ENCODE results near the gene PIP4K2A. TPM values are rescaled to one million over a fixed set of nuclear protein-coding genes. Genes with fewer than 3 reads are reported as not detected.

PIP4K2A gene
- total RNA-seq, 1 experiment from 2014 or later: 24.2 TPM

GRCh38 chr10:22601618-22602017 is 112.8 kb downstream of the PIP4K2A start:
- TF ChIP-seq CTCF (IDR thresholded peaks at IDR 0.05; ENCODE audit: unreplicated experiment): no peak
- no TSS peak for BruUV-seq (replicated peaks)
- DNase-seq: no peak
- intact Hi-C loops (cut with micrococcal nuclease; ENCODE audit: unreplicated experiment): no loop called here
- H3K4me1 Mint-ChIP-seq (ENCODE audit: low read depth, unreplicated experiment): peaks cover 23% of the 10 kb centered on the region
- no peaks in the 10 kb centered on the region for H3K27me3 Mint-ChIP-seq (ENCODE audit: unreplicated experiment)
- H3K27ac Mint-ChIP-seq (ENCODE audit: unreplicated experiment): no peak overlapping the region
- no peak overlapping the region for H3K4me3 Mint-ChIP-seq (ENCODE audit: low read depth, unreplicated experiment)
- H3K36me3 Mint-ChIP-seq (ENCODE audit: insufficient read depth, unreplicated experiment): no peaks in the 10 kb centered on the region
- H3K9me3 Mint-ChIP-seq (ENCODE audit: low read depth, unreplicated experiment): no peaks in the 10 kb centered on the region
- CTCF ChIA-PET: no interaction called here

GRCh38 chr10:22599636-22600228 is 114.6 kb downstream of the PIP4K2A start:
- TF ChIP-seq CTCF (IDR thresholded peaks at IDR 0.05; ENCODE audit: unreplicated experiment): no peak
- CTCF ChIA-PET: no interaction called here
- peak overlapping the region; percentile 25 for H3K27ac Mint-ChIP-seq (ENCODE audit: unreplicated experiment)

GRCh38 chr10:22599048-22599561 is 115.3 kb downstream of the PIP4K2A start:
- H3K36me3 Mint-ChIP-seq (ENCODE audit: insufficient read depth, unreplicated experiment): no peaks in the 10 kb centered on the region
- no peaks in the 10 kb centered on the region for H3K9me3 Mint-ChIP-seq (ENCODE audit: low read depth, unreplicated experiment)
- CTCF ChIA-PET: no interaction called here
- H3K4me1 Mint-ChIP-seq (ENCODE audit: low read depth, unreplicated experiment): peaks cover 23% of the 10 kb centered on the region
- intact Hi-C loops (cut with micrococcal nuclease; ENCODE audit: unreplicated experiment): no loop called here
- BruUV-seq (replicated peaks): no TSS peak
- TF ChIP-seq CTCF (IDR thresholded peaks at IDR 0.05; ENCODE audit: unreplicated experiment): no peak
- no peaks in the 10 kb centered on the region for H3K27me3 Mint-ChIP-seq (ENCODE audit: unreplicated experiment)
- H3K27ac Mint-ChIP-seq (ENCODE audit: unreplicated experiment): peak overlapping the region; percentile 25
- no peak for DNase-seq
- peak overlapping the region; percentile 17 for H3K4me3 Mint-ChIP-seq (ENCODE audit: low read depth, unreplicated experiment)

More at GRCh38 chr10:22599636-22600228, 114.6 kb downstream of the PIP4K2A start:
- Mint-ChIP-seq H3K9me3 (ENCODE audit: low read depth, unreplicated experiment) (no peaks in the 10 kb centered on the region), H3K4me3 (ENCODE audit: low read depth, unreplicated experiment) (peak overlapping the region; percentile 17), H3K36me3 (ENCODE audit: insufficient read depth, unreplicated experiment) (no peaks in the 10 kb centered on the region), H3K27me3 (ENCODE audit: unreplicated experiment) (no peaks in the 10 kb centered on the region), H3K4me1 (ENCODE audit: low read depth, unreplicated experiment) (peaks cover 23% of the 10 kb centered on the region)
- intact Hi-C loops (cut with micrococcal nuclease; ENCODE audit: unreplicated experiment): no loop called here
- no TSS peak for BruUV-seq (replicated peaks)
- DNase-seq: no peak

- Mint-ChIP-seq H3K27ac (ENCODE audit: unreplicated experiment) (no peak overlapping the region), H3K4me1 (ENCODE audit: low read depth, unreplicated experiment) (peaks cover 23% of the 10 kb centered on the region)
- intact Hi-C loops (cut with micrococcal nuclease; ENCODE audit: unreplicated experiment): no loop called here
These were observed 115.9 kb downstream of the PIP4K2A start for GRCh38 chr10:22598478-22598877.

More at GRCh38 chr10:22598478-22598877, 115.9 kb downstream of the PIP4K2A start:
- Mint-ChIP-seq H3K27me3 (ENCODE audit: unreplicated experiment) (no peaks in the 10 kb centered on the region), H3K9me3 (ENCODE audit: low read depth, unreplicated experiment) (no peaks in the 10 kb centered on the region), H3K36me3 (ENCODE audit: insufficient read depth, unreplicated experiment) (no peaks in the 10 kb centered on the region), H3K4me3 (ENCODE audit: low read depth, unreplicated experiment) (no peak overlapping the region)
- no peak for DNase-seq
- no peak for TF ChIP-seq CTCF (IDR thresholded peaks at IDR 0.05; ENCODE audit: unreplicated experiment)
- BruUV-seq (replicated peaks): no TSS peak
- CTCF ChIA-PET: interaction anchor here (0.6 kb wide), 1 partner anchor 1288 kb away, joined by 3 read pairs; no protein-coding TSS in a partner anchor

Measured in Calu3 (cell line).